HL-60/S4 treated with retinoic acid at 250 ng/mL for 4 days and 3 days (cell line): ENCODE results near the gene VWCE.
"Not testable (repeated sequence)": the region's sequence is repeated elsewhere in the genome, so short reads cannot be mapped to it uniquely, and the experiment has no call there.

Experiments used
- in situ Hi-C: fragments of 300-500 bp; cut with MboI; formaldehyde crosslinking; loops from 2 replicates; pipeline ENCODE4 v1.7.0; 2022; ENCODE audit warnings: low sequenced_read_pairs

VWCE gene

DNA sequence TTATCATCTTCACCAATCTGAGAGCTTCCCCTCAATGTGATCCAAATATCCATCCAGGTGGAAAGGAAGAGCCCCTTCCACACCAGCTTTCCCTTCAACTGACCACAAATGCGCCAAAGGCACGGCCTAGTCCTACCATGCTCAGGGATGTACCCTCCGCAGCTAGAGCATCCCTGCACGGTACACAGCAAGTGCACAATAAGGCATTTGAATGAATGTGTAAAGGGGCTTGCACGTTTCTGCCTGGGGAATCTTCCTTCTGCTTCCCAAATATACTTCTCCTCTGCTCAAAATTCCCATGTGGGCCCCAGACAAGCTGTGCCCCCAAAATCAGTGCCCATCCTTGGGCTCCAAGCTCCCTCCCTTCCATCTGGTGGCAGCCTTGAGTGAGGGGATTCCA is 76.1 kb downstream of the VWCE start:
- in situ Hi-C loops = not testable (repeated sequence)

DNA sequence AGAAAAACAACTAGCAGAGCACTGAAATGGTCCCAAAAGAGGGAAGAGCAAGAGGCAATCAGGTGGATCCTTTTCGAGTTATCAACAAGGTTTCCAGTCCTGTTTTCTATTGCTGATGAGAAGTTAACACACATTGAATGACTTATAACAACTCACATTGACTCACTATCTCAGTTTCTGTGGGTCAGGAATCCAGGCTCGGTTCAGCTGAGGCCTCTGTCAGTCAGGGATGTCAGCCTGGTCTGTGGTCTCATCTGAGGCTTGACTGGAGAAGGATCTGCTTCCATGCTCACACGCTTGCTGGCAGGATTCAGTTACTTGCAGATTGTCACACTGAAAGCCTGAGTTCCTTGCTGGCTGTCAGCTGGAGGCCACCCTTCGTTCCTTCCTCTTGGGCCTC is 76.8 kb downstream of the VWCE start:
- in situ Hi-C loops = not testable (repeated sequence)

DNA sequence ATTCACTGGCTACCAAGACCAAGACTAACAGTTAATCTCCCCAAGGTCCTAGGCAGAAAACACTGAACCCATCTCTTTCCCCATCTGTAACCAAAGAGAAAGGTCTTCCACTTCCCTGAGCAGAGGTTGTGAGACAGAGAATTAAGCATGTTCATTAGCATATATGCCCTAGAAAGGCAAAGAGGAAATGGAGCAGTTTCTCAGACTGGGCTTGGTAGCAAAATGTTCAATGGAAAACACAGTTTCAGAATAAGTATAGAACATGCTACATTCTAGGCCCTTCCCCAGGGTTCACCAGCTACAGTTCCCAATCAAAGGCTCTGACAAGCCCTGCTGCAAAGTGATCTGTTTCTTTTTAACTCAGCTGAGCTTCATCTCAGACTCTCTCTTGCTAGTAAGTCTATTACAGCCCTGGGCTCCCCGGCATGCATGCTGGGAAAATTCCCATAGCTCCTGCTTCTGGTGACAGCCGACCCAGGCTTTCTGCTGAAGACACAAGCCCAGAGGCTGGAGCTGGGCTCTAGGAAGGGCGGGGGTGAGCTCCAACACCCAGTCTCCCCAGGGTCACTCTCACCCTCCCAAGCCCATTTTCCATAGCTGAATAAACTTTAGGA is 81.3 kb downstream of the VWCE start:
- in situ Hi-C loops = not testable (repeated sequence)

DNA sequence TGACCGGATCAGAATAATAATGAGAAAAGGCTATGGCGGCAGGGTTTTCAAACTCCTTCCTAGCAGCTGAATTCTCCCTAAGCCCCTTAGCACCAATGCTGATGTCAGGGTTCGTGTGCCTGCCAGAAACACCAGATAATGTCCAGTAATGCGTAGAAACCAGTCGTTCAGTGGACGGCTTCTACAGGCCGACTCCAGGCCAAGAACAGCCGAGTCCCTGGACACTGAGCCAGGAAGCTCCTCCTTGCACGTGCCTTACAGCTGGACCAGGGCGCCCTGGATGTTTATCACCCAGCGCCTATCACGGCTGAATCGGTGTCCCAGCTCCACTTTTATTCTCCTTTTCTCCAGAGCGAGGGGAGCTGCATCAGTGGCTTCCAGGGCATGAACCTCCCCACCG is 82.9 kb downstream of the VWCE start:
- in situ Hi-C loops = not testable (repeated sequence)

DNA sequence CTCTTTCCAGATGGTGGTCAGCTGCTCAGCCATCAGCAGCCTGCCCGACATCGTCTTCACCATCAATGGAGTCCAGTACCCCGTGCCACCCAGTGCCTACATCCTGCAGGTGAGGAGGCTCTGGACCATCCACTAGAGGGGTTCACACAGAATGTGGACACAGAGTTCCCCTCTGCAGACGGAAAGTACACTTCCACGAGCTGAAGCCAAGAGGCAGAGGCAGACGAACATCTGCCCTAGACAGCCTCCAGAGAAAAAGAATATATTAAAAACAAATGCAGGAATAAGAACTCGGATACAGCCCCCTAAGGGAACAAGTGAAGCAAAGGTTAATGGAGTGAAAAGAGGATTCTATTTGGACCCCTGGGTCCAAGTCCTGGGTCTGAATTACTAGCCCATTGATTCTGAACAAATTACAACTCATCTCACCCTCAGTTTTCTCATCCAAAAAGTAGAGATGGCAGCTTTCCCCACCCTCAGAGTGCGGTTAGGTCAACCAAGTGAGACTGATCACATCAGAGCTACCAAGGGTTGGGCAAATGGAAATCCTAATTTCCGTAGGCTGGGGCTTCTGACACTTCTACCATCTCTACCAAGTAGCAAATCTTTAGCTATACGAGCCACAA is 83.7 kb downstream of the VWCE start:
- in situ Hi-C loops = not testable (repeated sequence)

DNA sequence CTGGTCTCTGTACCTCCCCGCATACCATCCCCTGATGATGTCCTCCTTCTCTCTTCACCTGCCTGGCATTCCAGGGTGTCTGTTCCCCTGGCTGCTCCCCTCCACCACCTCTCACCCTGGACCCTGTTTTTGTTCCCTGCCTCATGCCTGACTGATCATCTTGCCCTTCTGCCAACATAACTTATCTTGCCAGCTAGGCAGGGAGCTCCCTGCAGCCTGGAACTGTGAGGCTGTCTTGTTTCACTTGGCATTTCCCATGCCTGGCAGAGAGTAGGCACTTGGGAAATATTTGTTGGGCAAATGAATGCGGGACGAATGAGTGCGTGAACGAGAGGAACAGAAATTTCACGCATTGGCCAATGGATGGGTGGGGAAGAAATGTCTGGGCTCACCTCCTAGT is 84.5 kb downstream of the VWCE start:
- in situ Hi-C loops = not testable (repeated sequence)
